ENCODE results near the gene ABCB4.
A peak's percentile ranks its signal among the peaks of the same experiment; 100 is the strongest.
"Not testable (repeated sequence)": the region's sequence is repeated elsewhere in the genome, so short reads cannot be mapped to it uniquely, and the experiment has no call there.

ABCB4 gene

DNA sequence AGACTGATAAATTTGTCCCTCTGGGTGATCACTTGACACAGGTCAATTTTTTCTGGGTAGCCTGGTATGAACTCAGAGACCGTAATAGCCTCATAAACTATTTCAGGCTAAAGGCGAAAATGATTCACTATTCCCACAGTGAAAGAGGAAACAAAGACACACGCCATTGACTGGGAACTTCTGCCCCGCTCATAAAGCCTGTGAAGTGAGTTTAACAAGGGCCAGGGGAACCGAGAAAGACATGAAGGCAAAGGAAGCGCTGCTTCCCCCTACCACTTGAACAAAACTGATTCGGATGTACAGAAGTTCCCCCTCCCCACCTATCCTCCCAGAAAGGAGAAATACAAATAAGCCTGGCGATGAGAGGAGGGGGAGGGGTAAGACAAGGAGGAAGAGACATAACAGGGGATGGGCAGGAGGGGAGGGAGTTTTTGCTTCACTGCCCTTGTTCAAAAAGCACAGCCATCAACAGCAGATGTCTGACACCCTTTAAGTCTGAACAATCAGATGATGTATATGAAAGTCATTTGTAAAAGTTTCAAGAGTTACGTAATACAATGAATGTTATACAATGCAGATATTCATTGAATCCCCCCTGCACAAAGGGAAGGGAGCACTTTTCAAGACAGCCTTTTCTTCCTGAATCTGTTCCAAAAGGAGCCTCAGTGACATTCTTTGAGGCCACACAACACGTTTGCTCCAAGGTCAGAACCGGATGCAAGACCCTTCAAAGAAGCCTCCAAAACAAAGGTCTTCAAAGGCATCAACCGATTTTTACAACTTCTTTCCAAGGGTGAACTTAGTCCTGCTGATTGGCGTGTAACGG is 734 bp downstream of the ABCB4 start:
- no peak for DNase-seq

- DNase-seq: no peak
These were observed 1.5 kb downstream of the ABCB4 start for GRCh38 chr7:87473986-87474385.

GRCh38 chr7:87473192-87473591 is 2.3 kb downstream of the ABCB4 start:
- no peak for DNase-seq

GRCh38 chr7:87471473-87471872 is 4.0 kb downstream of the ABCB4 start:
- DNase-seq: no peak

- DNase-seq: not testable (repeated sequence)
These were observed 6.3 kb downstream of the ABCB4 start for GRCh38 chr7:87469204-87469603.

DNA sequence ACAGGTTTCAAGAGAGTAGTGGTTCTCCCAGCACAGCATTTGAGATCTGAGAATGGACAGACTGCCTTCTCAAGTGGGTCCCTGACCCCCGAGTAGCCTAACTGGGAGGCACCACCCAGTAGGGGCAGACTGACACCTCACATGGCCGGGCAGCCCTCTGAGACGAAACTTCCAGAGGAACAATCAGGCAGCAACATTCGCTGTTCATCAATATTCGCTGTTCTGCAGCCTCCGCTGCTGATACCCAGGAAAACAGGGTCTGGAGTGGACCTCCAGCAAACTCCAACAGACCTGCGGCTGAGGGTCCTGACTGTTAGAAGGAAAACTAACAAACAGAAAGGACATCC is 10.0 kb downstream of the ABCB4 start:
- DNase-seq: not testable (repeated sequence)

DNA sequence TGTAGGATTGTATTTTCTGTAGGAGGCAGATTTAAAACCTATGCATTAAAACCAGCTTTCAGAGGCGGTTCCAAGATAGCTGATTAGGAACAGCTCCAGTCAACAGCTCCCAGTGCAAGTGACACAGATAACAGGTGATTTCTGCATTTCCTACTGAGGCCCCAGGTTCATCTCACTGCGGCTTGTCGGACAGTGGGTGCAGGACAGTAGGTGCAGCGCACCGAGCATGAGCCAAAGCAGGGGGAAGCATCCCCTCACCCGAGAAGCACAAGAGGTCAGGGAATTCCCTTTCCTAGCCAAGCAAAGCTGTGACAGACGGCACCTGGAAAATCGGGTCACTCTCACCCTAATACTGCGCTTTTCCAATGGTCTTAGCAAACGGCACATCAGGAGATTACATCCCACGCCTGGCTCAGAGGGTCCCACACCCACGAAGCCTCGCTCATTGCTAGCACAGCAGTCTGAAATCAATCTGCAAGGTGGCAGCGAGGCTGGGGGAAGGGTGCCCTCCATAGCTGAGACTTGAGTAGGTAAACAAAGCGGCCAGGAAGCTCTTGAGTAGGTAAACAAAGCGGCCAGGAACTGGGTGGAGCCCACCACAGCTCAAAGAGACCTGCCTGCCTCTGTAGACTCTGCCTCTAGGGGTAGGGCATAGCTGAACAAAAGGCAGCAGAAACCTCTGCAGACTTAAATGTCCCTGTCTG is 10.5 kb downstream of the ABCB4 start:
- not testable (repeated sequence) for DNase-seq

DNA sequence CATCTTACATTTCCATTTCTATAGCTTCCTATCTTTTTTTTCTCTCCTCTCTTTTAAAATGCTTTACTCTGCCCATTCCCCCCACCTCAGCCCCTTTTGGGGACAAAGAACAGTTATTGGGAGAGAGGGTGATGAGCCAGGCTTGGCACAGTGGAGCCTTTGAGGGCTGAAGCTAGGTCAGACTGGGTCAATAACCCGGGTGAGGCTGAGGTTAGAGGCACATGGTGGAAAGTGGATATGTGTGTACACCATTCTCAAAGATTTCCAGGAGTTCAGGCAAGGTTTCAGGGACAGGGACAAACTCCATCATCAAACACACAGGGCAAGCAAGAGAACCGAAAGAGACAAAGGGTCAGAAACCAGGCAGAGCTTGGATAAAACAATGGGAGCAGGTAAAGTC is 11.5 kb downstream of the ABCB4 start:
- DNase-seq: no peak

GRCh38 chr7:87460444-87460843 is 15.0 kb downstream of the ABCB4 start:
- DNase-seq: not testable (repeated sequence)

DNA sequence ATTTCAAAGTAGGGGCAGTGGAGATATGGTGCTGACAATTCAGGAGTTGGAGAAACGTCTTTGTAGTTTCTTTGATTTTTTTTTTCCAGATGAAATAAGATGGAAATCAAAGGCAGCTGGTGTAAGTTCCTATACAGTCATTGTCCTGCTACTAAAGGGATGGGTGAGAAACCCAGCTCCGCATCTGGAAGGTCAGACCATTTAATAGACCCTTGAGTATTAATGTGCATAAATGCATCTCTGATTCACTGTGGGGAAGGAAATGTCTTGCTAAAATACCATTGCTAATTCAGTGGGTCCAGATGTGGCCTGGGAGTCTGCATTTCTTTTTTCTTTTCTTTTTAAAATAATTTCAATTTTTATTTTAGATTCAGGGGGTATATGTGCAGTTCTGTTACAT is 15.5 kb downstream of the ABCB4 start:
- no peak for DNase-seq

DNA sequence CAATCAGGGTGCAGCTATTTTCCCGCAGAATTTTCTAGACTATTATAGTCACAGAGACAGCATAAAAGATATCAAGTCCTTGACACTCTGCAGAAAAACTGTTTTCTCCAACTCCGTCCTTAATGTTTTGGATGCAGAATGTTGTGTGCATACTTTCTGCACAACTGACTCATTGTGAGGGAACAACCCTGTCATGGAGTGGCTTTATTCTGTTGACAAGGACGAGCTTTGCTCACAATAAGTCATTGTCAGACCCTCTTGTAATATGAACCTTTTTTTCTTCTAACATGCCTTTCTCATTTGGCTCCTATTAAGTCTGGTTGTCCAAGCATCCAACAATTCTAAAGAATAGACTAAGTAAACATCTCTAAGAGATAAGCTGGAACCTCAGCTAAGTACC is 17.3 kb downstream of the ABCB4 start:
- DNase-seq: no peak

- DNase-seq: peak; percentile 45
These were observed 19.2 kb downstream of the ABCB4 start for GRCh38 chr7:87456247-87456646.

GRCh38 chr7:87452279-87452678 is 23.2 kb downstream of the ABCB4 start:
- no peak for DNase-seq

- DNase-seq: no peak
These were observed 24.3 kb downstream of the ABCB4 start for GRCh38 chr7:87451187-87451586.

- no peak for DNase-seq
These were observed 24.8 kb downstream of the ABCB4 start for GRCh38 chr7:87450706-87451105.

GRCh38 chr7:87448388-87448787 is 27.1 kb downstream of the ABCB4 start:
- DNase-seq: no peak

DNA sequence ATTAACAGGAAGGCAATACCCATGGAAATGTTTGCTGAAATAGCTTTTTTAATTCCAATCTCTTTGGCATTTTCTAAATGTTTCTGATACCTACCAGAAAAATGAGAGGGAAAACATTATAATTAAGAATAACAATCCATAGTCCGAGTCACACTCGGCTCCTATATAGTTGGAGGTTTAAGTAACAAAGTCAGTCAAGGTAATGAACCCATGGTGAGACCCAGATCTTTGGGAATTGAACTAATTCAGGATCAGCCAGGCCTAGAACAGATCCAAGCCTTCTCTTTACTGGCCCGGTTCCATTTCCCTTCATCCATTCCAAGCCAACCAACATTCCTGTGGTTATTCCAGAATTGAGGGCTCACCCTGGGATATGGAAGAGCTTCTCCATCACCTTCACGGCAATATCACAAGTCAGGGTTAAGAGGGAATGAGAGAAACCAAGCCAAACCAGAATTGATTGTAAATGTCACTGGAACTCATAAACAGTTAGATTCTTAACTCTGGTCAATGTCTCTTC is 28.3 kb downstream of the ABCB4 start:
- no peak for DNase-seq

DNA sequence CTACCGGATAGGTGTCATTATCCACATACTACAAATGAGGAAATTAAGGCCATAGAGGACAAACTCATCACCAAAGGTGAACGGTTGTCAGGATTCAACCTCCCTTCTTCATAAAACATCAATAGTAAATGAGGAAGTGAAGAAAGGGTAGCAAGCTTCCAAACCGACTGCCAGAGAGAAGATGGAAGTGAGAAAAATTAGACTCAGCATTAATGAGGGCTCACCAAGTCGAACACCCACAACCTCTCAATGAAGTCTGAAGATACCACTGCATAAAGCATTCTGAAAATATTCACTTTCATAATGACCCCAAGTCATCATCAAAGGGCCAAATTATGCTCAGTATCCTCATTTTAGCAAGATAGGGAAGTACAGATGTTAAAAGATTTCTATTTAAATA is 29.6 kb downstream of the ABCB4 start:
- no peak for DNase-seq

GRCh38 chr7:87435546-87435945 is 39.9 kb downstream of the ABCB4 start:
- no peak for DNase-seq

- DNase-seq: no peak
These were observed 42.9 kb downstream of the ABCB4 start for GRCh38 chr7:87432536-87432935.

DNA sequence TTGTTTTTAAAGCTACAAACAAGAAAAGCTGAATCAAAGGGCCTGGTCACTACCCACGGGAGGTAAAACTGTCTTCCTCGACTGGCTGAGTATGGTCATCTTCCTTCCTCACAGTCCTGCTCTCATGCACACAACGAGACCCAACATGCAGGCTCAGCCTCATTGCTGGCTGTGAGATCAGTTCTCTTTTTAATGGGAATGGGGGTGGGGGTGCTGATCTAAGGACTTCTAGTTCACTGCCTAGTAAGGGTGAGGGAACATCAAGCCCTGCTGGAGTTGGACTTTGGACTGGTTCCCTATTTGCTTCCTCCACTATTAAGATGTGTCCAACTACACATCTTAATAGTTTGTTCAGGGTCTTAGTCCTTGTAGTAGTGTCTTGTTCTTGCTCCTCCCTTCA is 48.2 kb downstream of the ABCB4 start:
- DNase-seq: no peak

DNA sequence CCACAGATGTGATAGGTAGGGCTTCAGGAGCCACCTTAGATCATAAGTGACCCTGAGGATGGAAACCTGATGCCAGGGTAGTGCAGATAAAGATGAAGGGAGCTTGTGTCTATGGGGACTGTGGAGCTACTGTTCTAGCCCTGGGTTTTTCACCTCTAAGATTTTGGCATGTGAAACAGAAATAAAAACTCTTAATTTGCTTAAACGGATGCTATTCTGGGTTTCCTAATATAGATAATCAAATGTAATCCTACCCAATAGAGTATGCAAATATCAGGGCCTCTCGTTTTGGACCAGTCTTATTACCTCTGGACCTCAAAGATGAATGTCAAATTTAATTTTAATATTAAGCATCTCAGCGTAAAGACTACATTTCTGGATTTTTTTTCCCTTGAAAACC is 49.3 kb downstream of the ABCB4 start:
- no peak for DNase-seq

DNA sequence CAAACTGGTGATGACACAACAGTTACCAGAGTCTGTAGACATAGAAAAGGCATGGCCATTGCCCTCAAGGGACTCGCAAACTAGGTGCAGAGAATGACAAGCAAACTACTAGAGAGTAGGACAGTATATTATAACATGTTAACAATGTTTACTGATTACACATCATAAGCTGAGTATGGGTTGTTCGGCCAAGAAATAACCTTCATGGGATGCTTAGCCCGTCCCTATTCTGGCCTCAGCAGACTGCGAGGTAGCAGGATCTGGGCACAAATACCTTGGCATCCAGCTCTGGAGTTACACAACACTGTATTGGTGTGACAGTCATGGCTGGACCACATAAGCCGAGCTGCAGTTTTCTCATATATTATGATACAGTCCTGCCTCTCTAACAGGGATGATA is 51.4 kb downstream of the ABCB4 start:
- no peak for DNase-seq

DNA sequence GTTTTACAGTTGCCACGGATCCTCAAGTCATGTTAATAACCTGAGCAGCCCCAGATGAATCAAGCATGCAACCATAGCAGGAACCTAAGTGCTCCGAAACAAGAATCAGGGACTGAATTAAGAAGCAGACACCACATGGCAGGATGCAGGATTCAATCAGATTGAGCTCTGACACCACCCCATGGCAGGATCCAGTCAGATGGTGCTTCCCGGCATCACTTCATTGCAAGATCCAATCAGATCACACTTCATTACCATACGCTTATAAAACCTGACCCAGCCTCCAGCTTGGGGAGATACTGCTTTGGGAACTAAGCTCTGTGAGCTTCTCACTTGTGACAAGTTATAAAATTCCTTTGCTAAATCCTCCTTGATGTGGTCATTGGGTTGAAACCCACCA is 55.3 kb downstream of the ABCB4 start:
- DNase-seq: no peak

Measured in DMS 273 treated with DMSO at 0.1 percent for 48 hours (cell line).